H4 (cell line): Measurements from ENCODE around the gene ZC3H12D. TPM values are rescaled to one million over a fixed set of nuclear protein-coding genes. Genes with fewer than 3 reads are reported as not detected.

Experiments used
- DNase-seq: peaks from one replicate; pipeline ENCODE4 v3.0.0-alpha.2; 2015; ENCODE audit warnings: low spot score
- total RNA-seq: library from RNA; depleted of rRNA; stranded (reverse); fragments of >200 nt; shearing (Covaris generic); gene quantifications from 2 replicates; pipeline ENCODE4 v1.2.3, GENCODE V29; 2014; rRNA removed

The ZC3H12D gene
- total RNA-seq, 1 experiment from 2014 or later = 0.17 TPM

GRCh38 chr6:149414009-149414408, 70.8 kb downstream of the ZC3H12D start:
- DNase-seq = no peak

GRCh38 chr6:149410557-149410956, 74.3 kb downstream of the ZC3H12D start:
- DNase-seq = no peak

GRCh38 chr6:149409617-149410016, 75.2 kb downstream of the ZC3H12D start:
- DNase-seq = no peak

- no peak for DNase-seq
These were observed 78.7 kb downstream of the ZC3H12D start for GRCh38 chr6:149405823-149406765.

GRCh38 chr6:149403534-149403933, 81.3 kb downstream of the ZC3H12D start:
- DNase-seq = no peak

- no peak for DNase-seq
These were observed 84.8 kb downstream of the ZC3H12D start, which contains the start of gene SUMO4 for GRCh38 chr6:149400050-149400449. Gene SUMO4, plus strand, starts transcription at chr6:149400262. Its CDS starts 130 bp downstream, at chr6:149400392.

- DNase-seq = no peak
These were observed 87.4 kb downstream of the ZC3H12D start for GRCh38 chr6:149397384-149397783.

Other genes with a start within 250 kb of the ZC3H12D start
- gene TAB2, start 167.3 kb downstream of the ZC3H12D start, total RNA-seq = 15.5 and 16.7 TPM in 2 replicates
- gene SUMO4, start 84.8 kb downstream of the ZC3H12D start, total RNA-seq = 0.29 TPM in 1 of 2 replicates, not detected in the other
- 19.2 and 19.7 TPM in 2 replicates for gene PPIL4, start 61.0 kb upstream of the ZC3H12D start, total RNA-seq
- gene GINM1, start 81.4 kb upstream of the ZC3H12D start, total RNA-seq = 19.9 and 27.6 TPM in 2 replicates
- 11.8 and 15.3 TPM in 2 replicates for gene KATNA1, start 163.7 kb upstream of the ZC3H12D start, total RNA-seq
- 6.7 and 8.5 TPM in 2 replicates for gene LATS1, start 233.1 kb upstream of the ZC3H12D start, total RNA-seq